ENCODE results near the gene RBM39. TPM values are rescaled to one million over a fixed set of nuclear protein-coding genes. Genes with fewer than 3 reads are reported as not detected.

The RBM39 gene
- total and polyA plus RNA-seq, 2 of the 13 experiments (the other 11 are each of a cell fraction or from before 2014, with no cell fraction given) = 788 to 920 TPM

GRCh38 chr20:35742741-35743523 lies 872 bp upstream of the RBM39 start (continued):
- TF ChIP-seq ZNF362 (CRISPR knock-in tag; IDR thresholded peaks at IDR 0.05; ENCODE audit: borderline replicate concordance) (peak; percentile 71), PRDM4 (CRISPR knock-in tag; IDR thresholded peaks at IDR 0.05; ENCODE audit: borderline replicate concordance) (0 out of 2 replicates have a peak, but pooled peaks have one; percentile 66), ZNF335 (CRISPR knock-in tag; IDR thresholded peaks at IDR 0.05) (no peak; the same call in 1 of the 2 replicates), ETV5 (CRISPR knock-in tag; IDR thresholded peaks at IDR 0.05; ENCODE audit: borderline replicate concordance) (peak; percentile 39; the same call in 1 of the 2 replicates), ZNF652 (CRISPR knock-in tag; IDR thresholded peaks at IDR 0.05; ENCODE audit: borderline replicate concordance, low read depth) (0 out of 2 replicates have a peak, but pooled peaks have one; percentile 49), POLR2AphosphoS2 (IDR thresholded peaks at IDR 0.05; ENCODE audit: low read depth, low read length) (peak; percentile 97; the same call in 1 of the 2 replicates), ZNF598 (CRISPR knock-in tag; IDR thresholded peaks at IDR 0.05; ENCODE audit: borderline replicate concordance) (no peak), MYPOP (CRISPR knock-in tag; IDR thresholded peaks at IDR 0.05) (no peak; the same call in 1 of the 2 replicates), ZNF24 (IDR thresholded peaks at IDR 0.05) (peak; percentile 32; the same call in 1 of the 2 replicates), ZNF609 (CRISPR knock-in tag; IDR thresholded peaks at IDR 0.05; ENCODE audit: borderline replicate concordance) (0 out of 2 replicates have a peak, but pooled peaks have one; percentile 15), TBX3 (IDR thresholded peaks at IDR 0.05; ENCODE audit: borderline replicate concordance) (peak; percentile 20; the same call in 1 of the 2 replicates), ZNF260 (CRISPR knock-in tag; IDR thresholded peaks at IDR 0.05; ENCODE audit: borderline replicate concordance, low read depth) (0 out of 2 replicates have a peak, but pooled peaks have one; percentile 20), ZBTB46 (CRISPR knock-in tag; IDR thresholded peaks at IDR 0.05; ENCODE audit: borderline replicate concordance) (peak; percentile 33; the same call in 1 of the 2 replicates), SSRP1 (CRISPR knock-in tag; IDR thresholded peaks at IDR 0.05) (peak; percentile 93), ZBTB21 (CRISPR knock-in tag; IDR thresholded peaks at IDR 0.05) (peak; percentile 29; the same call in 1 of the 2 replicates), SMAD3 (CRISPR knock-in tag; IDR thresholded peaks at IDR 0.05) (0 out of 2 replicates have a peak, but pooled peaks have one; percentile 31)
